ENCODE data around the gene ELF5.
A peak's percentile ranks its signal among the peaks of the same experiment; 100 is the strongest.

ELF5 gene

GRCh38 chr11:34490304-34490703, 23.3 kb downstream of the ELF5 start:
- no peak for DNase-seq

DNA sequence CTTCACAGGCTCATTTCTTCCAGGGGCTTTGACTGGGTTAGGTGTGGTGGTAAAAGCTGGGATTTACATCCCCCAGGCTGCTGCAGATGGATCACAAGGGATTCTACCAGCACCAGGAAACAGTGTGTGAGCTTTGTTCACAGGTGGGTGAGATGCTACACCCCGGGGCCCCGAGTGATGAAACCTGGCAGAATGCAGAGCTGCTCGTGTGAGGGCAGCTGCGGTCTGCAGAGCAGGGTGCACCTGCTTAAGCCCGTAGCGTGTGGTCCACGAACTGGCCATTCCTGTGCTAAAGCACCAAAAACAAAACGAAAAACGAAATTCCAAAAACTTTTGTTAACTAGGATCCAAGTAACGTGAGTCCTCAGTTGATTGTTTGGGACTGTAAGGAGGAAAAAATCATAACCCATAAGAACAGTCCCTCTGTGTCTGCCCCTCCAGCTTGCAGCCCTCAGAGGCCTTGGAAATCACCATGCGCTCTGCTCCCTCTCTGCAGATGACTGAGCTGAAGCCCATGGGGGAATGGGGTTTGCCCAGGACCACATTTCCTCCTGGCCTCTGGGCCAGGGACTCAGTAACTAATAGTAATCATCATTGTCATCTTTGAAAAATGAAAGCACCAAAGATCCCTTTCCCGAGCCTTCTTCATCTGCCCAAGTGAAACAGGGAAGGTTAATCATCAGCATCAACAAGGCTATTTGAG, 24.6 kb downstream of the ELF5 start:
- no peak for DNase-seq

DNA sequence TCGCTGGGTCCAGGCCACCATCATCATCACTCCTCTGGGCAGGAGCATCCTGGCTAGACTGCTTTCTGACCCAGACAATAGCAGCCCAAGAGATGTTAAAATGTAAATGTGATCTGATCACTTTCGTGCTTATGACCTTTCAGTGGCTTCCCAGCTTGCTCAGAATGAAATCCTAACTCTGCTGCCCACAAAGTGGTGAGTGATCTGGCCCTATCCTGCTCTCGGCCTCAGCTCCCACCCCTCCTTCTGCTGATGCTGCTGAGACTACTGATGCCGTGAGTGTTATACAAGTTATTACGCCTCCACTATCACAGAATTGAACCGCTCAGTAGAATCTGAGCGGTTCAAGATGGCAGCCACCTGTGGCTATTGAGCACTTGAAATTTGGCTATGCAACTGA, 26.2 kb downstream of the ELF5 start:
- no peak for DNase-seq

DNA sequence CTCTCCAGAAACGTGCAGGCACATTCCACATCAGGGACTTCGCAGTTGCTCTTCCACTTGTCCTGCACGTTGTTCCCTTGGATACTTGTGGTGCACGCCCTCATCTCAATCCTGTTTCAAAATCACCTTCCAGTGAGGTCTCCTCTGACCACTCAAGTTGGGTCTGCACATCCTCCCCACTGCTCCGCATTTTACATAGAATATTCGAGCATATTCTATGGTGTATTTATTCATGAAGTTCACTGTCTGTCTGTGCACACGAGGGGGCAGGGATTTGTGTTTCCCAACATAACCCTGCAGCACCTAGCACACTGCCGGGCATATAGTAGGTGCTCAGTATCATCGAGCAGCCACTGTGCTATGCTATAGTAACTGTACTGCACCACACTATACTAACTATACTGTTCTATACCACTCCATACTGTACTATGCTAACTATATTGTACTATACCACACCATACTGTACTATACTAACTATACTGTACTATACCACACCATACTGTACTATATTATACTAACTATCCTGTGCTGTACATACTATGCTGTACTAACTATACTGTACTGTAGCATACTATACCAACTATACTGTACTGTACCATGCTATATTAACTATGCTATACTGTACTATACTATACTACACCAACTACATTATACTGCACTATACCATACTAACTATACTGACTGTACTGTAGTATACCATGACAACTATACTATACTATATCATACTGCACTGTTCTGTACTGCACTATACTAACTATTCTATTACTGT, 30.3 kb downstream of the ELF5 start:
- DNase-seq, result no peak

GRCh38 chr11:34481307-34481706, 32.3 kb downstream of the ELF5 start:
- DNase-seq, result no peak

GRCh38 chr11:34480314-34480713, 33.3 kb downstream of the ELF5 start:
- DNase-seq, result no peak

GRCh38 chr11:34478845-34479663, 34.5 kb downstream of the ELF5 start:
- no peak for DNase-seq

GRCh38 chr11:34476849-34477248, 36.7 kb downstream of the ELF5 start:
- no peak for DNase-seq

DNA sequence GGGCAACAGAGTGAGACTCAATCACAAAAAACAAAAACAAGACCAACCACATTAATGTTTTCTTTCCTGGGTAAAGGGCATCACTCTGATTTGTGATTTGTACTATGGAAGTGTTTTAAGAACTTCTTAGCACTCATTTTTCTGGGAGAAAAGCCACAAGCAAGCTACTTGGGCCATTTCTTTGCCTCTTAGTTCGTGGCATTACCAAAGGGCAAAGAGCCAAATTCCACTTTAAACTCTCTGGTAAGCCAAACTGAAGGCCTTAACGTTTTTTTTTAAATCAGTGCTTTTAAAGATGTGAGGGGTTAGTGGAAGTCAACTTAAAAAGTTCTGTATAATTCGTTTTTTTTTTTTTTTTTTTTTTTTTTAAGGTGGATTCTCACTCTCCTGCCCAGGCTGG, 37.9 kb downstream of the ELF5 start:
- no peak for DNase-seq

GRCh38 chr11:34473603-34474169, 39.9 kb downstream of the ELF5 start:
- no peak for DNase-seq

GRCh38 chr11:34468209-34468841, 45.3 kb downstream of the ELF5 start:
- peak; percentile 37 to 45 for DNase-seq

DNA sequence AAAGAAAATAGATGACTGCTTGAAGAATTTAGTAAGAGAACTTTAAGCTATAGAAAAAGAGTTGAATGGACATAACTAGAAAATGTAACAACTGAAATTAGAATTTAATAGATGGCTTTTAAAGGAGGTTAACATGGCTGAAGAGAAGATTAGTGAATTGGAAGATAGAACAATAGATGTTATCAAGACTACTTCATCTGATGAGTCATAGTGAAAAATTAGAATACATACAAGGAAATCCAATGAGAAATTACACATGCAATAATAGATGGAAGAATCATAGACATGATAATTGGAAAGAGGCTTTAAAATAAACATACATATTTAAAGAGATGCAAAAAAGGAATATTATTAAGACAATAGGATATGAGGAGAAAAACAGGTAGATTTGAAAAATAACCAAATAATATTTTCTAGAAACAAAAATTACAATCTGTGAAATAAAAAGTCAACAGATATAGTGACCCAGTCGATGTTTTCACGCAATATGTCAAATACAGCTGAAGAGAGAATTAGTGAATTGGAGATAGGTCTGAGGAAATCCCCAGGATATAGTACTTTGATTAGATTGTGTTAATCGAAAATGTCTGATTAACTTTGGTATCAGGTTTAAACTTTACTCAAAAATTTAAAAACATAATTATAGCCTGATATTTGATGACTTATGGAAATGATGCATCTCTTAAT, 46.6 kb downstream of the ELF5 start:
- DNase-seq, result no peak

GRCh38 chr11:34464591-34465051, 49.0 kb downstream of the ELF5 start:
- DNase-seq, result no peak

DNA sequence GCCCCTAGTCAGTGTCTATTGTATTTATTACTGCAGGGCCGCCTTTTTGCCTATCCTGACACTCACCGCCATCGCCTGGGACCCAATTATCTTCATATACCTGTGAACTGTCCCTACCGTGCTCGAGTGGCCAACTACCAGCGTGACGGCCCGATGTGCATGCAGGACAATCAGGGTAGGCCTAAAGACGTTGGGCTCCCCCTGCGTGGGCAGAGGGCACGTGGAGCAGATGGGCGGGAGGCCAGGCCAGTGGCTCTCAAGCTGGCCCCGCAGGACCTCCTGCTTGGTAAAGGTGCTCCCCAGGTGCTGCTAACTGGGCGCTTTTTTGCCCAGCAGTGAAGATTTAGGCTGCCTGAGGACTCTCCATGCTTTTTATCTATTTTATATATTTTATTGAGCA, 52.4 kb downstream of the ELF5 start:
- DNase-seq, result no peak

DNA sequence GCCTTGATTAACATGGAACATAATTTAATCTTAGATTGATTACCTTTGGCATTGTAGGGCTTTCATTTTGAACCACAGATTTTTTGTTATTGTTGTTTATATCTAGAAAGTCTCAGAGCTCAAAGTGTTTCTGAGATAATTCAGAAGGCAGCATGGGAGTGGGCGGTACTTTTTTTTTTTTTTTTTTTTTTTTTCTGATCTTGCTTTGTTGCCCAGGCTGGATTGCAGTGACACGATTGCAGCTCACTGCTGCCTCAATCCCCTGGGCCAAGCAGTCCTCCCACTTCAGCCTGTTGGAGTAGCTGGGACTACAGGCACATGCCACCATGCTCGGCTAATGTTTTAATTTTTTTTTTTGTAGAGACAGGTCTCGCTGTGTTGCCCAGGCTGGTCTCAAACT, 53.3 kb downstream of the ELF5 start:
- no peak for DNase-seq

GRCh38 chr11:34459507-34460162, 54.0 kb downstream of the ELF5 start:
- DNase-seq, result no peak

GRCh38 chr11:34458525-34458924, 55.1 kb downstream of the ELF5 start:
- no peak for DNase-seq

DNA sequence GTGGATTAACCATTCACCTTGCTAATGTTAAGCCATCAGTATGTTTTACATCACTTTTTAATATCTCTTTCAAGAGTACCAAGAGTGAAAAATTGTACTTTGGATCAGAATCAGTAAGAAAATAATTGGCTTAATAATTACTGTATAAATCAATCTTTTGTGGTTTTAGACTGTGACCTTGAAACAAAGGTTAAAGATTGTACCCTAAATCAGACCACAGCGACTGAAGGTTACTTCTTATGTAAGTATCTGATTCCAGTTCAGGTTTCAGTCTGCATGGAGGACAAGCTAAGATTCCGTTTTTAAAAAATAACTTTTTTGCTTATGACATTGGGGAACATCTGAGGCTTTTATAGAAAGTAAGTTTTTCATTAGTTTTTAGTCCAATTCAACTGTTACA, 56.0 kb downstream of the ELF5 start:
- DNase-seq, result no peak

GRCh38 chr11:34454308-34455032, 59.1 kb downstream of the ELF5 start:
- no peak for DNase-seq

- DNase-seq, result no peak
Observed at GRCh38 chr11:34451053-34451452, 62.5 kb downstream of the ELF5 start.

DNA sequence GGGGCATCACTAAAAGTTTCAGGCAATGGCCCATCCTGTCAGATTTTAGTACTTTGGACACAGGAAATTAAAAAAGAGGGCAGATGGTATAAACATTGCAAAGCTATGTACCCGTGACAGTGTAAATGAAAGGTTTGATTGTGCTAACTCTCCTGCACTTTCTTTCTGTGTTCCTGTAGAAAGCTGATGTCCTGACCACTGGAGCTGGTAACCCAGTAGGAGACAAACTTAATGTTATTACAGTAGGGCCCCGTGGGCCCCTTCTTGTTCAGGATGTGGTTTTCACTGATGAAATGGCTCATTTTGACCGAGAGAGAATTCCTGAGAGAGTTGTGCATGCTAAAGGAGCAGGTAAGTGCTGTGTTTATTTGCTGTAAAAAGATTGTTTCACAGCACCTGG, 64.6 kb downstream of the ELF5 start:
- peak in 1 of 2 donors; percentile 14 for DNase-seq

Measured in CD4-positive, alpha-beta T cell treated with Interleukin-4 for 1 hour (primary cell).